GM19043 (cell line): ENCODE measurements around the gene USP32.
"Not testable (repeated sequence)": the region's sequence is repeated elsewhere in the genome, so short reads cannot be mapped to it uniquely, and the experiment has no call there.

Source experiments
- ATAC-seq: cut with Tn5 transposase; IDR thresholded peaks from one replicate; pipeline ENCODE4 v1.9.1; 2021; ENCODE audit warnings: low read depth; ENCODE audit not compliant: unreplicated experiment

USP32 gene

GRCh38 chr17:60249290-60249826, 142.6 kb downstream of the USP32 start:
- ATAC-seq: no peak

- ATAC-seq: no peak
Measured at GRCh38 chr17:60248618-60249289, 143.2 kb downstream of the USP32 start.

- no peak for ATAC-seq
Measured at GRCh38 chr17:60247836-60248461, 144.0 kb downstream of the USP32 start.

GRCh38 chr17:60244656-60245055, 147.3 kb downstream of the USP32 start:
- ATAC-seq: no peak

GRCh38 chr17:60240290-60240689, 151.6 kb downstream of the USP32 start:
- no peak for ATAC-seq

- no peak for ATAC-seq
Measured at GRCh38 chr17:60231691-60232090, 160.2 kb downstream of the USP32 start.

- no peak for ATAC-seq
Measured at GRCh38 chr17:60231234-60231633, 160.7 kb downstream of the USP32 start.

GRCh38 chr17:60230358-60230757, 161.6 kb downstream of the USP32 start:
- no peak for ATAC-seq

GRCh38 chr17:60229188-60229802, 162.6 kb downstream of the USP32 start:
- no peak for ATAC-seq

GRCh38 chr17:60227276-60227675, 164.7 kb downstream of the USP32 start:
- ATAC-seq: not testable (repeated sequence)

- no peak for ATAC-seq
Measured at GRCh38 chr17:60224064-60224463, 167.9 kb downstream of the USP32 start.

- ATAC-seq: no peak
Measured at GRCh38 chr17:60223456-60223855, 168.5 kb downstream of the USP32 start.

- ATAC-seq: not testable (repeated sequence)
Measured at GRCh38 chr17:60218774-60219173, 173.2 kb downstream of the USP32 start.

GRCh38 chr17:60215895-60216294, 176.0 kb downstream of the USP32 start:
- not testable (repeated sequence) for ATAC-seq

- ATAC-seq: not testable (repeated sequence)
Measured at GRCh38 chr17:60211282-60211681, 180.7 kb downstream of the USP32 start.

- not testable (repeated sequence) for ATAC-seq
Measured at GRCh38 chr17:60208302-60208701, 183.6 kb downstream of the USP32 start.

GRCh38 chr17:60205782-60206181, 186.2 kb downstream of the USP32 start:
- ATAC-seq: not testable (repeated sequence)

GRCh38 chr17:60198630-60199029, 193.3 kb downstream of the USP32 start:
- not testable (repeated sequence) for ATAC-seq

GRCh38 chr17:60194141-60194540, 197.8 kb downstream of the USP32 start:
- not testable (repeated sequence) for ATAC-seq

- ATAC-seq: no peak
Measured at GRCh38 chr17:60193482-60193881, 198.5 kb downstream of the USP32 start.

- ATAC-seq: not testable (repeated sequence)
Measured at GRCh38 chr17:60193032-60193431, 198.9 kb downstream of the USP32 start.
